ENCODE results near the gene ADAMTS13.

GRCh38 chr9:133472753-133473378, 50.7 kb downstream of the ADAMTS13 start:
- TF ChIP-seq, protein P1, sequence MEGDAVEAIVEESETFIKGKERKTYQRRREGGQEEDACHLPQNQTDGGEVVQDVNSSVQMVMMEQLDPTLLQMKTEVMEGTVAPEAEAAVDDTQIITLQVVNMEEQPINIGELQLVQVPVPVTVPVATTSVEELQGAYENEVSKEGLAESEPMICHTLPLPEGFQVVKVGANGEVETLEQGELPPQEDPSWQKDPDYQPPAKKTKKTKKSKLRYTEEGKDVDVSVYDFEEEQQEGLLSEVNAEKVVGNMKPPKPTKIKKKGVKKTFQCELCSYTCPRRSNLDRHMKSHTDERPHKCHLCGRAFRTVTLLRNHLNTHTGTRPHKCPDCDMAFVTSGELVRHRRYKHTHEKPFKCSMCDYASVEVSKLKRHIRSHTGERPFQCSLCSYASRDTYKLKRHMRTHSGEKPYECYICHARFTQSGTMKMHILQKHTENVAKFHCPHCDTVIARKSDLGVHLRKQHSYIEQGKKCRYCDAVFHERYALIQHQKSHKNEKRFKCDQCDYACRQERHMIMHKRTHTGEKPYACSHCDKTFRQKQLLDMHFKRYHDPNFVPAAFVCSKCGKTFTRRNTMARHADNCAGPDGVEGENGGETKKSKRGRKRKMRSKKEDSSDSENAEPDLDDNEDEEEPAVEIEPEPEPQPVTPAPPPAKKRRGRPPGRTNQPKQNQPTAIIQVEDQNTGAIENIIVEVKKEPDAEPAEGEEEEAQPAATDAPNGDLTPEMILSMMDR (IDR thresholded peaks at IDR 0.05): no peak
- TF ChIP-seq POLR2A (IDR thresholded peaks at IDR 0.05): no peak

Data from Peyer's patch (tissue), 4 donors.